Keratinocyte (primary cell): ENCODE results near the gene LAMA1. TPM values are rescaled to one million over a fixed set of nuclear protein-coding genes. Genes with fewer than 3 reads are reported as not detected.
A peak's percentile ranks its signal among the peaks of the same experiment; 100 is the strongest.

Experiments used
- DNase-seq: peaks from one replicate; pipeline ENCODE4 v3.0.0-alpha.2; 2011; ENCODE audit warnings: low read depth, missing footprints, low spot score
- FAIRE-seq: peaks from 2 replicates; lab custom pipeline; 2011; peaks lifted over from hg19 to GRCh38; lab: Jason Lieb, UNC
- H2AFZ ChIP-seq: 2 replicates; pipeline ENCODE4 v1.6.0; 2012; ENCODE audit warnings: low read length, control low read depth, inconsistent platforms; ENCODE audit not compliant: control insufficient read depth
- H3K27ac ChIP-seq: 2 replicates; pipeline ENCODE4 v1.5.1; 2011; ENCODE audit warnings: low read length; ENCODE audit not compliant: control insufficient read depth, insufficient read depth
- H3K27me3 ChIP-seq: 3 replicates; pipeline ENCODE4 v1.6.0; 2011; ENCODE audit warnings: low read length; ENCODE audit not compliant: control insufficient read depth, insufficient read depth; ENCODE audit errors: extremely low read depth
- H3K36me3 ChIP-seq, 2 experiments: 2 replicates in 1 of 2; 3 replicates in 1 of 2; pipeline ENCODE4 v1.5.1; 2011; ENCODE audit warnings: low read length in 2 of 2, mild to moderate bottlenecking in 1 of 2; ENCODE audit not compliant: control insufficient read depth in 2 of 2, insufficient read depth in 2 of 2; ENCODE audit errors: extremely low read depth in 1 of 2
- H3K4me1 ChIP-seq: 3 replicates; pipeline ENCODE4 v1.5.1; 2011; ENCODE audit warnings: low read length; ENCODE audit not compliant: control insufficient read depth, insufficient read depth; ENCODE audit errors: extremely low read depth
- H3K4me2 ChIP-seq: 3 replicates; pipeline ENCODE4 v1.6.0; 2011; ENCODE audit warnings: low read depth, low read length; ENCODE audit not compliant: control insufficient read depth, insufficient read depth; ENCODE audit errors: extremely low read depth
- H3K4me3 ChIP-seq, 3 experiments: fragments of 200-600 bp in 1 of 3; sonication (generic) in 1 of 3; 2 replicates in 2 of 3; 3 replicates in 1 of 3; pipeline ENCODE4 v1.5.1; 2011 to 2016; ENCODE audit warnings: low read length in 3 of 3, mild to moderate bottlenecking in 3 of 3, control low read depth in 2 of 3, inconsistent platforms in 1 of 3, low read depth in 1 of 3, mixed read lengths in 1 of 3, mixed run types in 1 of 3, moderate library complexity in 1 of 3; ENCODE audit not compliant: control insufficient read depth in 2 of 3, insufficient read depth in 2 of 3; ENCODE audit errors: extremely low read depth in 1 of 3
- H3K79me2 ChIP-seq: 2 replicates; pipeline ENCODE4 v1.6.0; 2012; ENCODE audit warnings: low read length; ENCODE audit not compliant: control insufficient read depth, insufficient read depth
- H3K9ac ChIP-seq: 3 replicates; pipeline ENCODE4 v1.6.0; 2011; ENCODE audit warnings: low read length; ENCODE audit not compliant: control insufficient read depth, insufficient read depth; ENCODE audit errors: extremely low read depth
- H3K9me1 ChIP-seq: 3 replicates; pipeline ENCODE4 v1.6.0; 2011; ENCODE audit warnings: low read length; ENCODE audit not compliant: control insufficient read depth, insufficient read depth; ENCODE audit errors: extremely low read depth
- H3K9me3 ChIP-seq: 2 replicates; pipeline ENCODE4 v1.5.1; 2012; ENCODE audit warnings: low read depth, low read length; ENCODE audit not compliant: control insufficient read depth
- H4K20me1 ChIP-seq: 3 replicates; pipeline ENCODE4 v1.6.0; 2011; ENCODE audit warnings: low read length; ENCODE audit not compliant: control insufficient read depth, insufficient read depth; ENCODE audit errors: extremely low read depth
- CTCF ChIP-seq, 3 experiments: IDR thresholded peaks in 1 of 3; conservative IDR thresholded peaks in 1 of 3; optimal IDR thresholded peaks in 1 of 3; 2 replicates in 2 of 3; 3 replicates in 1 of 3; pipeline versions ENCODE3 to v1.5.1; 2011; ENCODE audit warnings: low read length in 3 of 3, mild to moderate bottlenecking in 3 of 3, moderate library complexity in 2 of 3, control low read depth in 1 of 3, inconsistent platforms in 1 of 3; ENCODE audit not compliant: insufficient read depth in 2 of 3; ENCODE audit errors: extremely low read depth in 1 of 3
- EZH2 ChIP-seq: IDR thresholded peaks from one replicate; pipeline ENCODE4 v1.6.1; 2012; ENCODE audit warnings: inconsistent platforms, mild to moderate bottlenecking, low read length, moderate library complexity
- dilution Hi-C: fragments of 300-500 bp; cut with MboI; formaldehyde crosslinking; loops from one replicate; pipeline ENCODE4 v1.7.0; 2020; ENCODE audit warnings: low sequenced_read_pairs; ENCODE audit not compliant: extremely low pct_ligation_motif_present
- polyA minus RNA-seq, 3 experiments: library from RNA; depleted of rRNA, polyadenylated mRNA; stranded (reverse); fragments of >200 nt; gene quantifications; 1 replicate in 1 of 3; 2 replicates in 1 of 3; 3 replicates in 1 of 3; pipeline ENCODE4 v1.2.3, GENCODE V29; 2011
- polyA plus RNA-seq, 5 experiments: library from polyadenylated mRNA; depleted of rRNA in 3 of 5; stranded (reverse) in 3 of 5; stranded (forward) in 1 of 5; unstranded in 1 of 5; fragments of >200 nt; gene quantifications; 1 replicate in 1 of 5; 2 replicates in 3 of 5; 3 replicates in 1 of 5; pipeline versions ENCODE4 v1.2.1 to v1.2.3, GENCODE V29; 2011 to 2012; ENCODE audit warnings: missing spikeins in 2 of 5, low read depth in 1 of 5, low replicate concordance in 1 of 5

LAMA1 gene
- polyA plus RNA-seq (2.1 to 4.1 TPM (median 2.5 TPM) in 3 replicates), polyA minus RNA-seq (4.6 to 6.9 TPM (median 4.8 TPM) in 3 replicates)
- 4.3 TPM for polyA plus RNA-seq (2011; ENCODE audit: low read depth)
- polyA plus RNA-seq (2011; cell fraction: cytosol; rRNA removed): 1.5 and 1.7 TPM in 2 replicates
- polyA plus RNA-seq (2011; cell fraction: nucleus; rRNA removed): 10.1 and 10.2 TPM in 2 replicates
- 1.7 and 3.3 TPM in 2 replicates for polyA plus RNA-seq (2012; ENCODE audit: low replicate concordance)
- polyA minus RNA-seq (2011; cell fraction: cytosol; rRNA and poly(A)+ RNA removed): 5.2 TPM
- 8.3 and 11.9 TPM in 2 replicates for polyA minus RNA-seq (2011; cell fraction: nucleus; rRNA and poly(A)+ RNA removed)

GRCh38 chr18:7117390-7118355 lies at the start of gene LAMA1:
Gene LAMA1 (minus strand): TSS chr18:7117797. CDS start chr18:7117720, 77 bp downstream.
- dilution Hi-C loops: no loop called here
- Histone ChIP-seq H3K36me3 (no peaks in the 10 kb centered on the region), H2AFZ (peak within 1 kb of the TSS; percentile 56), H3K27me3 (peaks cover 29% of the 10 kb centered on the region), H3K9me1 (no peaks in the 10 kb centered on the region), H3K9me3 (no peaks in the 10 kb centered on the region), H3K9ac (no peak within 1 kb of the TSS), H3K4me1 (peaks cover 8% of the 10 kb centered on the region), H3K79me2 (no peaks in the 10 kb centered on the region), H3K27ac (no peak within 1 kb of the TSS), H4K20me1 (no peaks in the 10 kb centered on the region), H3K4me2 (peak within 1 kb of the TSS; percentile 76), H3K4me3 (peak within 1 kb of the TSS; percentile 32 to 73 (median 56))
- TF ChIP-seq CTCF (optimal IDR thresholded peaks at IDR 0.05 in 1 of 3, IDR thresholded peaks at IDR 0.05 in 1 of 3, conservative IDR thresholded peaks at IDR 0.05 in 1 of 3; ENCODE audit: extremely low read depth in 1 of 3, insufficient read depth in 2 of 3, low read length in 3 of 3) (no peak), EZH2 (peak; percentile 9)
- DNase-seq: no peak
- FAIRE-seq: no peak

- Histone ChIP-seq H3K9ac (no peak overlapping the region), H3K4me1 (no peaks in the 10 kb centered on the region), H3K79me2 (no peaks in the 10 kb centered on the region), H3K36me3 (no peaks in the 10 kb centered on the region), H3K27ac (no peak overlapping the region), H3K9me3 (no peaks in the 10 kb centered on the region), H2AFZ (no peak overlapping the region), H3K4me3 (no peak overlapping the region), H4K20me1 (no peaks in the 10 kb centered on the region), H3K4me2 (no peak overlapping the region), H3K27me3 (no peaks in the 10 kb centered on the region), H3K9me1 (no peaks in the 10 kb centered on the region)
- TF ChIP-seq CTCF (optimal IDR thresholded peaks at IDR 0.05 in 1 of 3, IDR thresholded peaks at IDR 0.05 in 1 of 3, conservative IDR thresholded peaks at IDR 0.05 in 1 of 3; ENCODE audit: extremely low read depth in 1 of 3, insufficient read depth in 2 of 3, low read length in 3 of 3) (no peak), EZH2 (no peak)
- dilution Hi-C loops: no loop called here
- DNase-seq (no peak), FAIRE-seq (no peak)
These were observed 48.3 kb upstream of the LAMA1 start for GRCh38 chr18:7165846-7166393.
